Mesenchymal stem cell (in vitro differentiated cells and primary cell): Measurements from ENCODE around the gene FIBCD1.
"Not testable (repeated sequence)": the region's sequence is repeated elsewhere in the genome, so short reads cannot be mapped to it uniquely, and the experiment has no call there.

Source experiments
- DNase-seq: peaks from one replicate; pipeline ENCODE4 v3.0.0-alpha.2; 2013
- H2AFZ ChIP-seq: one replicate; pipeline ENCODE4 v1.6.1; 2013; ENCODE audit warnings: low read depth, mild to moderate bottlenecking, control low read depth, inconsistent platforms, low read length, moderate library complexity
- H2AK5ac ChIP-seq: 2 replicates; pipeline ENCODE4 v1.6.1; 2013; ENCODE audit warnings: low read length, moderate library complexity, mild to moderate bottlenecking, inconsistent platforms; ENCODE audit not compliant: severe bottlenecking
- H2BK120ac ChIP-seq: one replicate; pipeline ENCODE4 v1.6.1; 2013; ENCODE audit warnings: low read depth, mild to moderate bottlenecking, inconsistent platforms, low read length, moderate library complexity
- H2BK12ac ChIP-seq, 2 experiments: one replicate each; pipeline ENCODE4 v1.6.1; 2013; ENCODE audit warnings: inconsistent platforms in 2 of 2, low read length in 2 of 2, mild to moderate bottlenecking in 2 of 2, moderate library complexity in 2 of 2, control low read depth in 1 of 2
- H2BK15ac ChIP-seq: one replicate; pipeline ENCODE4 v1.6.1; 2013; ENCODE audit warnings: mild to moderate bottlenecking, low read depth, inconsistent platforms; ENCODE audit not compliant: poor library complexity, severe bottlenecking
- H2BK5ac ChIP-seq: 2 replicates; pipeline ENCODE4 v1.6.1; 2013; ENCODE audit warnings: low read depth, mild to moderate bottlenecking, low read length, control low read depth, inconsistent platforms; ENCODE audit not compliant: poor library complexity, severe bottlenecking
- H3K14ac ChIP-seq, 2 experiments: one replicate each; pipeline ENCODE4 v1.6.1; 2013; ENCODE audit warnings: inconsistent platforms in 2 of 2, low read length in 2 of 2, control low read depth in 1 of 2, mild to moderate bottlenecking in 1 of 2, moderate library complexity in 1 of 2
- H3K18ac ChIP-seq, 2 experiments: one replicate each; pipeline ENCODE4 v1.6.1; 2013; ENCODE audit warnings: inconsistent platforms in 2 of 2, low read length in 2 of 2, control low read depth in 1 of 2, low read depth in 1 of 2, mild to moderate bottlenecking in 1 of 2
- H3K23ac ChIP-seq, 2 experiments: one replicate each; pipeline ENCODE4 v1.6.1; 2013; ENCODE audit warnings: inconsistent platforms in 2 of 2, low read length in 2 of 2, mild to moderate bottlenecking in 2 of 2, moderate library complexity in 2 of 2, control low read depth in 1 of 2
- H3K27ac ChIP-seq: 2 replicates; pipeline ENCODE4 v1.5.1; 2013; ENCODE audit warnings: mild to moderate bottlenecking, moderate library complexity, low read length, control low read depth, inconsistent platforms; ENCODE audit not compliant: poor library complexity, severe bottlenecking
- H3K27me3 ChIP-seq, 2 experiments: 2 replicates each; pipeline versions ENCODE4 v1.6.1 to v1.7.0; 2013; ENCODE audit warnings: low read length in 2 of 2, mild to moderate bottlenecking in 2 of 2, moderate library complexity in 2 of 2, control low read depth in 1 of 2, inconsistent platforms in 1 of 2; ENCODE audit not compliant: control insufficient read depth in 1 of 2, insufficient read depth in 1 of 2
- H3K36me3 ChIP-seq, 2 experiments: 2 replicates each; pipeline versions ENCODE4 v1.6.1 to v1.7.0; 2013; ENCODE audit warnings: low read length in 2 of 2, control low read depth in 1 of 2, inconsistent platforms in 1 of 2, low read depth in 1 of 2, mild to moderate bottlenecking in 1 of 2; ENCODE audit not compliant: insufficient read depth in 2 of 2, control insufficient read depth in 1 of 2
- H3K4ac ChIP-seq, 2 experiments: one replicate each; pipeline ENCODE4 v1.6.1; 2013; ENCODE audit warnings: inconsistent platforms in 2 of 2, low read length in 2 of 2, mild to moderate bottlenecking in 2 of 2, moderate library complexity in 2 of 2, control low read depth in 1 of 2, low read depth in 1 of 2
- H3K4me1 ChIP-seq: 2 replicates; pipeline ENCODE4 v1.6.1; 2013; ENCODE audit warnings: low read depth, low read length, control low read depth; ENCODE audit not compliant: control insufficient read depth, insufficient read depth
- H3K4me2 ChIP-seq: 2 replicates; pipeline ENCODE4 v1.6.1; 2013; ENCODE audit warnings: low read length, mild to moderate bottlenecking, inconsistent platforms; ENCODE audit not compliant: poor library complexity, severe bottlenecking
- H3K4me3 ChIP-seq, 2 experiments: 2 replicates each; pipeline versions ENCODE4 v1.5.1 to v1.7.0; 2013; ENCODE audit warnings: low read length in 2 of 2, mild to moderate bottlenecking in 2 of 2, control low read depth in 1 of 2, low read depth in 1 of 2; ENCODE audit not compliant: insufficient read depth in 1 of 2
- H3K79me1 ChIP-seq: replicated peaks from 2 replicates; pipeline ENCODE4 v1.6.1; 2013; ENCODE audit warnings: mild to moderate bottlenecking, control low read depth, low read length, inconsistent platforms; ENCODE audit not compliant: poor library complexity, severe bottlenecking
- H3K9ac ChIP-seq: 2 replicates; pipeline ENCODE4 v1.7.0; 2013; ENCODE audit warnings: mild to moderate bottlenecking, low read length, moderate library complexity
- H3K9me3 ChIP-seq: 2 replicates; pipeline ENCODE4 v1.7.0; 2013; ENCODE audit warnings: mild to moderate bottlenecking, low read length; ENCODE audit not compliant: control insufficient read depth
- H4K8ac ChIP-seq: one replicate; pipeline ENCODE4 v1.6.1; 2013; ENCODE audit warnings: inconsistent platforms, mild to moderate bottlenecking, low read length, moderate library complexity
- H4K91ac ChIP-seq: one replicate; pipeline ENCODE4 v1.6.1; 2013; ENCODE audit warnings: mild to moderate bottlenecking, low read length, inconsistent platforms
- WGBS: methylation state at CpG from one replicate; pipeline ENCODE4 v1.1.7; 2013; ENCODE audit warnings: mixed read lengths; 5-methylcytosine and 5-hydroxymethylcytosine counted together

FIBCD1 gene

GRCh38 chr9:130955947-130956621 lies 17.0 kb upstream of the FIBCD1 start:
- H3K27ac ChIP-seq = no peak overlapping the region
- no peak overlapping the region for H3K4me3 ChIP-seq
- H3K27me3 ChIP-seq = peaks cover 38 to 59% of the 10 kb centered on the region in 2 experiments
- no peak overlapping the region for H2BK5ac ChIP-seq
- H2AFZ ChIP-seq = no peak overlapping the region
- H3K4ac ChIP-seq = no peak overlapping the region
- H3K23ac ChIP-seq = no peak overlapping the region
- H4K91ac ChIP-seq = no peak overlapping the region
- no peak overlapping the region for H2AK5ac ChIP-seq
- H3K18ac ChIP-seq = no peak overlapping the region
- H3K9me3 ChIP-seq = peaks cover 3% of the 10 kb centered on the region
- DNase-seq = no peak
- H3K14ac ChIP-seq = no peak overlapping the region
- H3K9ac ChIP-seq = no peak overlapping the region
- peaks cover 1% of the 10 kb centered on the region for H3K4me1 ChIP-seq
- H2BK120ac ChIP-seq = no peak overlapping the region
- H3K4me2 ChIP-seq = no peak overlapping the region
- H4K8ac ChIP-seq = no peak overlapping the region
- no peak overlapping the region for H2BK12ac ChIP-seq
- WGBS = 79% methylated on average over 16 of the region's 18 CpGs
- no peaks in the 10 kb centered on the region for H3K36me3 ChIP-seq
- no peak overlapping the region for H2BK15ac ChIP-seq
- H3K79me1 ChIP-seq = no peaks in the 10 kb centered on the region

GRCh38 chr9:130954925-130955324 lies 15.9 kb upstream of the FIBCD1 start:
- not testable (repeated sequence) for H3K27ac ChIP-seq, H3K14ac ChIP-seq, H2AK5ac ChIP-seq, H3K9me3 ChIP-seq, H2BK15ac ChIP-seq, H2BK5ac ChIP-seq, H2AFZ ChIP-seq, H3K4me3 ChIP-seq, H3K18ac ChIP-seq, H3K79me1 ChIP-seq, H4K8ac ChIP-seq, H3K36me3 ChIP-seq, H3K4me2 ChIP-seq, H3K4me1 ChIP-seq, H4K91ac ChIP-seq, H3K9ac ChIP-seq, H2BK120ac ChIP-seq, H3K4ac ChIP-seq, DNase-seq, H3K23ac ChIP-seq, H2BK12ac ChIP-seq
- WGBS = 84% methylated on average over 2 of the region's 2 CpGs
- H3K27me3 ChIP-seq = peaks cover 46 to 71% of the 10 kb centered on the region in 2 experiments

- Histone ChIP-seq H2AK5ac (no peak overlapping the region), H3K9ac (no peak overlapping the region), H3K4me3 (no peak overlapping the region), H2BK12ac (no peak overlapping the region), H2AFZ (no peak overlapping the region), H3K14ac (no peak overlapping the region), H4K91ac (no peak overlapping the region), H2BK5ac (no peak overlapping the region), H3K4me2 (no peak overlapping the region), H3K79me1 (no peaks in the 10 kb centered on the region), H3K36me3 (no peaks in the 10 kb centered on the region), H3K4me1 (peaks cover 1% of the 10 kb centered on the region), H3K27me3 (peaks cover 52 to 77% of the 10 kb centered on the region in 2 experiments), H2BK120ac (no peak overlapping the region), H3K4ac (no peak overlapping the region), H3K9me3 (peaks cover 9% of the 10 kb centered on the region), H2BK15ac (no peak overlapping the region), H4K8ac (no peak overlapping the region), H3K18ac (no peak overlapping the region), H3K23ac (no peak overlapping the region), H3K27ac (no peak overlapping the region)
- DNase-seq = no peak
- WGBS = 100% methylated on average over 1 of the region's 1 CpG
Measured at GRCh38 chr9:130954317-130954716, 15.3 kb upstream of the FIBCD1 start.

- Histone ChIP-seq H3K36me3 (no peaks in the 10 kb centered on the region), H3K9ac (no peak overlapping the region), H2AFZ (no peak overlapping the region), H3K18ac (no peak overlapping the region), H3K27ac (no peak overlapping the region), H2BK5ac (no peak overlapping the region), H4K8ac (no peak overlapping the region), H3K14ac (no peak overlapping the region), H2BK12ac (no peak overlapping the region), H2BK120ac (no peak overlapping the region), H4K91ac (no peak overlapping the region), H3K4me3 (no peak overlapping the region), H3K4ac (no peak overlapping the region), H3K4me2 (no peak overlapping the region), H3K4me1 (peaks cover 2% of the 10 kb centered on the region), H3K23ac (no peak overlapping the region), H3K27me3 (peaks cover 63 to 92% of the 10 kb centered on the region in 2 experiments), H2BK15ac (no peak overlapping the region), H2AK5ac (no peak overlapping the region), H3K79me1 (no peaks in the 10 kb centered on the region), H3K9me3 (peaks cover 10% of the 10 kb centered on the region)
- DNase-seq = no peak
- 60% methylated on average over 6 of the region's 6 CpGs for WGBS
Measured at GRCh38 chr9:130952065-130952762, 13.2 kb upstream of the FIBCD1 start.
